ENCODE data around the gene NKAIN2. TPM values are rescaled to one million over a fixed set of nuclear protein-coding genes. Genes with fewer than 3 reads are reported as not detected.

NKAIN2 gene
- total and polyA plus RNA-seq, 2 donors (not counting 3 experiments of a cell fraction or from before 2014, with no cell fraction given): 0.03 TPM; not detected in 1

DNA sequence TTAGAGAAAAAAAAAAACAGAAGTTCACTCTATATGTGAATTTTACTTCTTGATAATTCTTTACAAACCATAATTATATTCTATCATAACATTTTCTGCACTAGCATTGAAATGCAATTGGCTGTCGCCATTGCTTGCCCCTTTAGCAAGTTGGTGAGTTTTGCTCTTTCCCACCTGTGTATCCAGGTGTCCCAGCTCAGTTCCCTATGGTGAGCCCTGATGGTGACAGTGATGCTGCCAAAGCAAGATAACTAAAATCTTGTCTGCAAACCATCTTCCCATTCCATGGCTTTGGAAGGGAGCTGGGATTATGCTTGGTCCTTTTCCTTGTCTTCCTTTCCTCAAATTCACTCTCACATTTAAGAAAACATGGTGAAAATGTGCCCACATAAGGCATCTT is 429.6 kb downstream of the NKAIN2 start:
- intact Hi-C loops (cut with micrococcal nuclease): no loop called here
- FAIRE-seq (no peak), DNase-seq (ENCODE audit: low read depth, low spot score) (no peak)
- no peak for TF ChIP-seq EZH2 (IDR thresholded peaks at IDR 0.05; ENCODE audit: borderline replicate concordance, low read depth, low read length, severe bottlenecking)
- TF ChIP-seq POLR2A (IDR thresholded peaks at IDR 0.05; ENCODE audit: low read depth, low read length): no peak
- TF ChIP-seq GATA2 (IDR thresholded peaks at IDR 0.05; ENCODE audit: insufficient read depth, insufficient read length, low read depth, low read length): no peak
- TF ChIP-seq JUN (IDR thresholded peaks at IDR 0.05; ENCODE audit: borderline replicate concordance, insufficient read depth, insufficient read length, low read depth): no peak
- no peak for TF ChIP-seq FOS (IDR thresholded peaks at IDR 0.05; ENCODE audit: borderline replicate concordance, insufficient read depth, low read length)
- TF ChIP-seq, protein P1, sequence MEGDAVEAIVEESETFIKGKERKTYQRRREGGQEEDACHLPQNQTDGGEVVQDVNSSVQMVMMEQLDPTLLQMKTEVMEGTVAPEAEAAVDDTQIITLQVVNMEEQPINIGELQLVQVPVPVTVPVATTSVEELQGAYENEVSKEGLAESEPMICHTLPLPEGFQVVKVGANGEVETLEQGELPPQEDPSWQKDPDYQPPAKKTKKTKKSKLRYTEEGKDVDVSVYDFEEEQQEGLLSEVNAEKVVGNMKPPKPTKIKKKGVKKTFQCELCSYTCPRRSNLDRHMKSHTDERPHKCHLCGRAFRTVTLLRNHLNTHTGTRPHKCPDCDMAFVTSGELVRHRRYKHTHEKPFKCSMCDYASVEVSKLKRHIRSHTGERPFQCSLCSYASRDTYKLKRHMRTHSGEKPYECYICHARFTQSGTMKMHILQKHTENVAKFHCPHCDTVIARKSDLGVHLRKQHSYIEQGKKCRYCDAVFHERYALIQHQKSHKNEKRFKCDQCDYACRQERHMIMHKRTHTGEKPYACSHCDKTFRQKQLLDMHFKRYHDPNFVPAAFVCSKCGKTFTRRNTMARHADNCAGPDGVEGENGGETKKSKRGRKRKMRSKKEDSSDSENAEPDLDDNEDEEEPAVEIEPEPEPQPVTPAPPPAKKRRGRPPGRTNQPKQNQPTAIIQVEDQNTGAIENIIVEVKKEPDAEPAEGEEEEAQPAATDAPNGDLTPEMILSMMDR (IDR thresholded peaks at IDR 0.05; ENCODE audit: extremely low read depth in 1 of 2, insufficient read depth in 1 of 2, low read depth in 1 of 2, low read length in 2 of 2): no peak
- no peak for TF ChIP-seq MYC (IDR thresholded peaks at IDR 0.05; ENCODE audit: low read depth, low read length)
- TF ChIP-seq, protein P2, sequence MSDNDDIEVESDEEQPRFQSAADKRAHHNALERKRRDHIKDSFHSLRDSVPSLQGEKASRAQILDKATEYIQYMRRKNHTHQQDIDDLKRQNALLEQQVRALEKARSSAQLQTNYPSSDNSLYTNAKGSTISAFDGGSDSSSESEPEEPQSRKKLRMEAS (IDR thresholded peaks at IDR 0.05; ENCODE audit: insufficient read depth, insufficient read length): no peak
- TF ChIP-seq POLR2AphosphoS5 (IDR thresholded peaks at IDR 0.05; ENCODE audit: insufficient read depth, low read depth, low read length): no peak
- H3K4me2 ChIP-seq (ENCODE audit: insufficient read depth, low read length): no peak overlapping the region
- CTCF ChIA-PET: no interaction called here
- no TSS peak for BruUV-seq (replicated peaks)
- no peaks in the 10 kb centered on the region for H3K36me3 ChIP-seq (ENCODE audit: control insufficient read depth in 2 of 2, extremely low read depth in 1 of 2, insufficient read depth in 2 of 2, low read length in 2 of 2)
- no peak overlapping the region for H2AFZ ChIP-seq (ENCODE audit: low read depth, low read length)
- H3K27me3 ChIP-seq (ENCODE audit: control insufficient read depth in 2 of 2, insufficient read depth in 2 of 2, low read length in 2 of 2): no peaks in the 10 kb centered on the region
- H3K9me3 ChIP-seq (replicated peaks; ENCODE audit: control insufficient read depth, insufficient read depth, low read length): no peaks in the 10 kb centered on the region
- H3K9ac ChIP-seq (replicated peaks; ENCODE audit: extremely low read depth, insufficient read depth, low read length): no peak overlapping the region
- H3K4me3 ChIP-seq (replicated peaks in 1 of 3; ENCODE audit: insufficient read depth in 1 of 3, low read depth in 1 of 3, low read length in 3 of 3): no peak overlapping the region
- no peaks in the 10 kb centered on the region for H4K20me1 ChIP-seq (replicated peaks; ENCODE audit: control insufficient read depth, extremely low read depth, insufficient read depth, low read length)
- POLR2A ChIA-PET: no interaction called here
- no peaks in the 10 kb centered on the region for H3K4me1 ChIP-seq (ENCODE audit: control insufficient read depth, extremely low read depth, insufficient read depth, low read length)
- H3K27ac ChIP-seq (ENCODE audit: insufficient read depth, low read depth, low read length): no peak overlapping the region
- dilution Hi-C loops (cut with MboI; ENCODE audit: extremely low pct_ligation_motif_present, low sequenced_read_pairs): no loop called here
- no peaks in the 10 kb centered on the region for H3K79me2 ChIP-seq (ENCODE audit: control insufficient read depth, insufficient read depth, low read length)
- no peaks in the 10 kb centered on the region for H3K9me1 ChIP-seq (replicated peaks; ENCODE audit: control insufficient read depth, extremely low read depth, insufficient read depth, low read length)
